GM12878 (cell line): ENCODE measurements around the gene DIAPH1. TPM values are rescaled to one million over a fixed set of nuclear protein-coding genes. Genes with fewer than 3 reads are reported as not detected.

Experiments
- BCL11A ChIP-seq: IDR thresholded peaks from 2 replicates; pipeline ENCODE4 v1.6.1; 2011; ENCODE audit warnings: low read depth, low read length
- BCL3 ChIP-seq: IDR thresholded peaks from 2 replicates; pipeline ENCODE4 v1.6.1; 2011; ENCODE audit warnings: borderline replicate concordance, low read depth, mild to moderate bottlenecking, moderate library complexity, low read length; ENCODE audit not compliant: insufficient read depth, poor library complexity, severe bottlenecking
- BHLHE40 ChIP-seq, 2 experiments: fragments of 450-650 bp in 1 of 2; IDR thresholded peaks; 2 replicates each; pipeline ENCODE4 v1.6.1; 2011 to 2017; ENCODE audit warnings: low read depth in 2 of 2, borderline replicate concordance in 1 of 2, improper control_type of control experiment in 1 of 2, low read length in 1 of 2, mild to moderate bottlenecking in 1 of 2
- CBX3 ChIP-seq: fragments of 200-600 bp; sonication (generic); IDR thresholded peaks from 2 replicates; pipeline ENCODE4 v1.6.1; 2016; ENCODE audit warnings: low read depth, borderline replicate concordance
- DPF2 ChIP-seq: fragments of 450-650 bp; IDR thresholded peaks from 2 replicates; pipeline ENCODE4 v1.6.1; 2017; ENCODE audit warnings: mild to moderate bottlenecking
- E2F4 ChIP-seq: IDR thresholded peaks from 2 replicates; pipeline ENCODE4 v1.6.1; 2012; ENCODE audit warnings: low read depth, low read length, improper control_type of control experiment
- EGR1 ChIP-seq, 2 experiments: IDR thresholded peaks; 1 replicate in 1 of 2; 2 replicates in 1 of 2; pipeline ENCODE4 v1.6.1; 2011 to 2012; ENCODE audit warnings: low read depth in 2 of 2, low read length in 2 of 2, borderline replicate concordance in 1 of 2, mild to moderate bottlenecking in 1 of 2, moderate library complexity in 1 of 2
- GABPA ChIP-seq: IDR thresholded peaks from 2 replicates; pipeline ENCODE4 v1.6.1; 2014; ENCODE audit warnings: antibody characterized with exemption, low read depth, mild to moderate bottlenecking, inconsistent platforms
- IKZF1 ChIP-seq: fragments of 450-650 bp; conservative IDR thresholded peaks from 2 replicates; pipeline ENCODE4 v1.6.1; 2017; ENCODE audit warnings: antibody characterized with exemption, mild to moderate bottlenecking
- KAT2A ChIP-seq: conservative IDR thresholded peaks from 2 replicates; pipeline ENCODE4 v1.6.1; 2011; ENCODE audit warnings: low read depth, low read length; ENCODE audit not compliant: control insufficient read depth
- MEF2A ChIP-seq: IDR thresholded peaks from 2 replicates; pipeline ENCODE4 v1.6.1; 2011; ENCODE audit warnings: low read depth, mild to moderate bottlenecking, low read length, moderate library complexity; ENCODE audit not compliant: insufficient read depth
- MLLT1 ChIP-seq: fragments of 450-650 bp; IDR thresholded peaks from 2 replicates; pipeline ENCODE4 v1.6.1; 2016; ENCODE audit warnings: mild to moderate bottlenecking
- MXI1 ChIP-seq: fragments of 150-350 bp; IDR thresholded peaks from 2 replicates; pipeline ENCODE4 v1.6.1; 2011; ENCODE audit warnings: low read depth, mild to moderate bottlenecking, inconsistent platforms, low read length, improper control_type of control experiment
- NFYA ChIP-seq: IDR thresholded peaks from 2 replicates; pipeline ENCODE4 v1.6.1; 2011; ENCODE audit warnings: low read depth, mild to moderate bottlenecking, low read length, improper control_type of control experiment, borderline replicate concordance
- NR2C1 ChIP-seq: fragments of 450-650 bp; IDR thresholded peaks from 2 replicates; pipeline ENCODE4 v1.6.1; 2017; ENCODE audit warnings: antibody characterized with exemption, mild to moderate bottlenecking, moderate library complexity
- PAX5 ChIP-seq: IDR thresholded peaks from 2 replicates; pipeline ENCODE4 v1.6.1; 2011; ENCODE audit warnings: low read depth, low read length, borderline replicate concordance
- POLR2AphosphoS5 ChIP-seq: IDR thresholded peaks from 2 replicates; pipeline ENCODE4 v1.6.1; 2011; ENCODE audit warnings: mild to moderate bottlenecking, low read length, inconsistent platforms
- POU2F2 ChIP-seq: IDR thresholded peaks from 3 replicates; pipeline ENCODE4 v1.6.1; 2011; ENCODE audit warnings: low read depth, mild to moderate bottlenecking, low read length, borderline replicate concordance
- RAD51 ChIP-seq: fragments of 450-650 bp; IDR thresholded peaks from 2 replicates; pipeline ENCODE4 v1.6.1; 2016; ENCODE audit warnings: moderate library complexity, mild to moderate bottlenecking, inconsistent platforms
- RCOR1 ChIP-seq: conservative IDR thresholded peaks from 2 replicates; pipeline ENCODE4 v1.6.1; 2012; ENCODE audit warnings: low read depth, low read length, improper control_type of control experiment
- SKIL ChIP-seq: fragments of 450-650 bp; IDR thresholded peaks from 2 replicates; pipeline ENCODE4 v1.6.1; 2017; ENCODE audit warnings: mild to moderate bottlenecking, low read depth, inconsistent platforms; ENCODE audit not compliant: poor library complexity, severe bottlenecking
- TAF1 ChIP-seq: IDR thresholded peaks from 2 replicates; pipeline ENCODE4 v1.6.1; 2011; ENCODE audit warnings: mild to moderate bottlenecking, low read depth, low read length, borderline replicate concordance
- ZNF217 ChIP-seq: fragments of 450-650 bp; IDR thresholded peaks from 2 replicates; pipeline ENCODE4 v1.6.1; 2017; ENCODE audit warnings: antibody characterized with exemption, mild to moderate bottlenecking
- ZSCAN29 ChIP-seq: fragments of 450-650 bp; IDR thresholded peaks from 2 replicates; pipeline ENCODE4 v1.6.1; 2017; ENCODE audit warnings: mild to moderate bottlenecking, moderate library complexity
- polyA plus RNA-seq, 11 experiments: library from polyadenylated mRNA; depleted of rRNA in 4 of 11; unstranded in 6 of 11; stranded (reverse) in 5 of 11; fragments of >200 nt; fragmentation: Nextera tagmentation in 4 of 11; fragmentation: Illumina TruSeq in 1 of 11; extraction: Ambion mirVana in 4 of 11; extraction: Trizol in 1 of 11; gene quantifications; 1 replicate in 1 of 11; 2 replicates in 10 of 11; pipeline versions ENCODE4 v1.2.1 to v1.2.3, GENCODE V29; 2011 to 2016; ENCODE audit warnings: inconsistent platforms in 2 of 11, missing spikeins in 2 of 11, low read depth in 1 of 11
- total RNA-seq, 4 experiments: library from RNA; depleted of rRNA in 3 of 4; stranded (reverse); fragments of >200 nt in 3 of 4; fragmentation: Illumina TruSeq in 1 of 4; extraction: Trizol in 1 of 4; gene quantifications; 2 replicates each; pipeline versions ENCODE4 v1.2.1 to v1.2.3, GENCODE V29; 2013 to 2021

The DIAPH1 gene
- total and polyA plus RNA-seq, 10 of the 15 experiments (the other 5 are each of a cell fraction or from before 2014, with no cell fraction given), result 37.8 to 168 (median 59.0) TPM

- TF ChIP-seq E2F4, result no peak
- no peak for TF ChIP-seq GABPA
- no peak for TF ChIP-seq MXI1
- peak; percentile 66 for TF ChIP-seq IKZF1
- TF ChIP-seq NR2C1, result no peak
- TF ChIP-seq DPF2, result peak; percentile 23; the same call in 1 of the 2 replicates
- no peak for TF ChIP-seq SKIL
- TF ChIP-seq CBX3, result no peak
- TF ChIP-seq BCL3, result peak; percentile 27
- no peak for TF ChIP-seq ZSCAN29
- no peak; the same call in 1 of the 2 replicates for TF ChIP-seq BCL11A
- TF ChIP-seq TAF1, result peak; percentile 14; the same call in 1 of the 2 replicates
- no peak for TF ChIP-seq ZNF217
- no peak for TF ChIP-seq POU2F2
- TF ChIP-seq MEF2A, result 0 out of 2 replicates have a peak, but pooled peaks have one; percentile 13
- peak; percentile 1; the same call in 1 of the 2 replicates for TF ChIP-seq PAX5
- TF ChIP-seq RAD51, result no peak
- TF ChIP-seq POLR2AphosphoS5, result no peak; the same call in 1 of the 2 replicates
- no peak for TF ChIP-seq BHLHE40 (IDR thresholded peaks at IDR 0.05; ENCODE audit: borderline replicate concordance in 1 of 2, low read depth in 2 of 2, low read length in 1 of 2)
- no peak for TF ChIP-seq RCOR1
- TF ChIP-seq MLLT1, result 0 out of 2 replicates have a peak, but pooled peaks have one; percentile 17
- peak in 1 of 2 experiments; percentile 93; a peak in 2 of 3 replicates for TF ChIP-seq EGR1 (IDR thresholded peaks at IDR 0.05; ENCODE audit: borderline replicate concordance in 1 of 2, low read depth in 2 of 2, low read length in 2 of 2)
- no peak for TF ChIP-seq NFYA
- TF ChIP-seq KAT2A, result no peak
These were observed 109.8 kb downstream of the DIAPH1 start (continued) for GRCh38 chr5:141508798-141509611.
